HCT116 (cell line): ENCODE data around the gene PTPRCAP. TPM values are rescaled to one million over a fixed set of nuclear protein-coding genes. Genes with fewer than 3 reads are reported as not detected.

Experiments
- ATAC-seq: fragments of 200-7000 bp; cut with Tn5 transposase; 2 replicates; pipeline ENCODE4 v1.9.1; 2020; ENCODE audit warnings: mild to moderate bottlenecking, moderate library complexity
- BruUV-seq: library from RNA; stranded (reverse); fragments of 400-500 nt; replicated peaks from 2 replicates; lab custom pipeline; 2021; lab: Mats Ljungman, UMichigan
- CTCF ChIA-PET: fragments of 300-600 bp; sonication (Branson Sonifier 250); formaldehyde crosslinking; loops from one replicate; lab custom pipeline; 2021; ENCODE audit warnings: antibody characterized with exemption; lab: Charles Lee
- POLR2A ChIA-PET: fragments of 300-600, 350-600 bp; sonication (Branson Sonifier 250); formaldehyde crosslinking; loops from one replicate; lab custom pipeline; 2021; ENCODE audit warnings: antibody characterized with exemption; lab: Charles Lee
- RAD21 ChIA-PET, 2 experiments: fragments of 300-600 bp; sonication (Branson Sonifier 250); formaldehyde crosslinking; loops; one replicate each; lab custom pipeline; 2023; ENCODE audit warnings: low total read pairs in 2 of 2; ENCODE audit not compliant: uncharacterized antibody in 2 of 2, unreplicated experiment in 2 of 2, low non-redundant PET in 1 of 2; lab: Charles Lee
- DNase-seq: peaks from one replicate; pipeline ENCODE4 v3.0.0-alpha.2; 2010; ENCODE audit warnings: low read depth, low spot score
- H2AFZ ChIP-seq: fragments of 200-600 bp; shearing (Covaris generic), sonication (generic); 2 replicates; pipeline ENCODE4 v1.6.1; 2017; ENCODE audit warnings: low read depth, mixed run types, mixed read lengths, antibody characterized with exemption, low read length; ENCODE audit not compliant: poor library complexity, severe bottlenecking
- H3K27ac ChIP-seq: 2 replicates; pipeline ENCODE4 v1.5.1; 2012; ENCODE audit warnings: low read depth, low read length
- H3K27me3 ChIP-seq: fragments of 200-600 bp; sonication (generic); 2 replicates; pipeline ENCODE4 v1.6.1; 2016; ENCODE audit warnings: mixed run types, low read length, mixed read lengths; ENCODE audit not compliant: insufficient read depth
- H3K36me3 ChIP-seq, 2 experiments: fragments of 200-500 bp in 1 of 2; fragments of 200-600 bp in 1 of 2; sonication (Bioruptor generic) in 1 of 2; sonication (generic) in 1 of 2; 2 replicates each; pipeline versions ENCODE4 v1.5.1 to v1.6.1; 2014 to 2016; ENCODE audit warnings: low read length in 2 of 2, inconsistent platforms in 1 of 2, mixed read lengths in 1 of 2, mixed run types in 1 of 2; ENCODE audit not compliant: insufficient read depth in 2 of 2, control insufficient read depth in 1 of 2
- H3K4me1 ChIP-seq, 2 experiments: fragments of 200-600 bp in 1 of 2; sonication (generic) in 1 of 2; 2 replicates each; pipeline versions ENCODE4 v1.5.1 to v1.6.1; 2012 to 2017; ENCODE audit warnings: low read length in 2 of 2, inconsistent platforms in 1 of 2, mild to moderate bottlenecking in 1 of 2, mixed read lengths in 1 of 2, mixed run types in 1 of 2, moderate library complexity in 1 of 2; ENCODE audit not compliant: insufficient read depth in 2 of 2, control insufficient read depth in 1 of 2
- H3K4me2 ChIP-seq: fragments of 200-600 bp; sonication (generic); 2 replicates; pipeline ENCODE4 v1.6.1; 2017; ENCODE audit warnings: mixed run types, low read length, mixed read lengths
- H3K4me3 ChIP-seq, 2 experiments: fragments of 200-600 bp in 1 of 2; sonication (generic) in 1 of 2; replicated peaks in 1 of 2; 2 replicates each; pipeline ENCODE4 v1.5.1; 2011 to 2016; ENCODE audit warnings: low read length in 2 of 2, control low read depth in 1 of 2, low read depth in 1 of 2, mild to moderate bottlenecking in 1 of 2, mixed read lengths in 1 of 2, mixed run types in 1 of 2
- H3K79me2 ChIP-seq: fragments of 200-600 bp; sonication (generic); 2 replicates; pipeline ENCODE4 v1.6.1; 2017; ENCODE audit warnings: mild to moderate bottlenecking, mixed run types, low read length, moderate library complexity, mixed read lengths; ENCODE audit not compliant: insufficient read depth
- H3K9ac ChIP-seq: fragments of 200-600 bp; sonication (generic); 2 replicates; pipeline ENCODE4 v1.6.1; 2016; ENCODE audit warnings: low read length, mixed read lengths
- H3K9me2 ChIP-seq: fragments of 200-600 bp; sonication (generic), shearing (Covaris generic); 2 replicates; pipeline ENCODE4 v1.6.1; 2017; ENCODE audit warnings: mixed run types, mild to moderate bottlenecking, moderate library complexity; ENCODE audit not compliant: insufficient read depth
- H3K9me3 ChIP-seq, 2 experiments: fragments of 200-500 bp in 1 of 2; fragments of 200-600 bp in 1 of 2; sonication (Bioruptor generic) in 1 of 2; sonication (generic) in 1 of 2; 2 replicates each; pipeline ENCODE4 v1.6.1; 2014 to 2017; ENCODE audit warnings: low read length in 2 of 2, mixed read lengths in 2 of 2, inconsistent platforms in 1 of 2, low read depth in 1 of 2, mild to moderate bottlenecking in 1 of 2, mixed run types in 1 of 2, moderate library complexity in 1 of 2; ENCODE audit not compliant: control insufficient read depth in 1 of 2, insufficient read depth in 1 of 2
- H4K20me1 ChIP-seq: fragments of 200-600 bp; sonication (generic), shearing (Covaris generic); 2 replicates; pipeline ENCODE4 v1.6.1; 2017; ENCODE audit warnings: mixed run types, mild to moderate bottlenecking, moderate library complexity; ENCODE audit not compliant: insufficient read depth
- CBX3 ChIP-seq: IDR thresholded peaks from 2 replicates; pipeline ENCODE4 v1.6.1; 2012; ENCODE audit warnings: low read depth
- CEBPB ChIP-seq: IDR thresholded peaks from 2 replicates; pipeline ENCODE4 v1.6.1; 2012; ENCODE audit warnings: low read depth
- CTCF ChIP-seq, 3 experiments: fragments of 200-600 bp in 1 of 3; sonication (generic) in 1 of 3; IDR thresholded peaks in 2 of 3; conservative IDR thresholded peaks in 1 of 3; 2 replicates each; pipeline ENCODE4 v1.5.1; 2012 to 2017; ENCODE audit warnings: low read depth in 2 of 3, low read length in 2 of 3, antibody characterized with exemption in 1 of 3, borderline replicate concordance in 1 of 3, control low read depth in 1 of 3, mild to moderate bottlenecking in 1 of 3, mixed read lengths in 1 of 3, mixed run types in 1 of 3, moderate library complexity in 1 of 3; ENCODE audit not compliant: insufficient read depth in 1 of 3
- POLR2AphosphoS5 ChIP-seq: IDR thresholded peaks from 2 replicates; pipeline ENCODE4 v1.6.1; 2011; ENCODE audit warnings: mild to moderate bottlenecking, low read depth, low read length, moderate library complexity
- SP1 ChIP-seq: IDR thresholded peaks from 2 replicates; pipeline ENCODE4 v1.6.1; 2012; ENCODE audit warnings: low read depth
- intact Hi-C: fragments of 100-400 bp; cut with micrococcal nuclease; formaldehyde crosslinking; loops from 2 replicates; pipeline ENCODE4 v1.10.0; 2022
- total RNA-seq: library from RNA; stranded (reverse); gene quantifications from one replicate; pipeline ENCODE4 v1.2.1, GENCODE V29; 2021; ENCODE audit not compliant: unreplicated experiment

Gene PTPRCAP
- total RNA-seq, 1 experiment from 2014 or later = 1.4 TPM

- ChIA-PET CTCF (no interaction called here), RAD21 (interaction anchor here in 1 of 2 experiments (0.7 kb wide), 1 partner anchor 155 kb away, joined by 3 read pairs; no protein-coding TSS in a partner anchor), POLR2A (no interaction called here)
- ATAC-seq = no peak
- Histone ChIP-seq H3K36me3 (peaks cover 0 to 2% of the 10 kb centered on the region in 2 experiments; a peak in 1 of 4 replicates), H3K9ac (no peak overlapping the region), H3K4me3 (no peak overlapping the region), H3K9me2 (no peaks in the 10 kb centered on the region), H3K27ac (peak overlapping the region; percentile 26; the same call in 1 of the 2 replicates), H3K27me3 (no peaks in the 10 kb centered on the region), H4K20me1 (no peaks in the 10 kb centered on the region), H3K9me3 (no peaks in the 10 kb centered on the region), H3K4me1 (peaks cover 6 to 35% of the 10 kb centered on the region in 2 experiments; a peak in 3 of 4 replicates), H3K79me2 (peaks cover 7% of the 10 kb centered on the region; the same call in 1 of the 2 replicates), H3K4me2 (no peak overlapping the region), H2AFZ (no peak overlapping the region)
- TF ChIP-seq SP1 (no peak), CEBPB (no peak), POLR2AphosphoS5 (no peak)
- DNase-seq = no peak
- no TSS peak for BruUV-seq
- intact Hi-C loops = no loop called here
Observed at GRCh38 chr11:67440229-67441097, 3.0 kb upstream of the PTPRCAP start.

GRCh38 chr11:67439321-67440228 lies 2.1 kb upstream of the PTPRCAP start:
- no peaks in the 10 kb centered on the region for H4K20me1 ChIP-seq
- ChIA-PET POLR2A (interaction anchor here (1.2 kb wide), 1 partner anchor 11 kb away, joined by 3 read pairs; the partner anchor contains the start of gene RPS6KB2), RAD21 (no interaction called here), CTCF (interaction anchor here (1.0 to 1.5 kb wide), 3 partner anchors 11 to 38 kb away, joined by 3 to 5 read pairs (median 4); partner anchors contain the start of genes PPP1CA and RPS6KB2)
- TF ChIP-seq CBX3 (no peak), CTCF (IDR thresholded peaks at IDR 0.05 in 2 of 3, conservative IDR thresholded peaks at IDR 0.05 in 1 of 3; ENCODE audit: borderline replicate concordance in 1 of 3, insufficient read depth in 1 of 3, low read depth in 2 of 3, low read length in 2 of 3) (peak; percentile 55 to 61 (median 57); a peak in 4 of 6 replicates)
- H3K9ac ChIP-seq = no peak overlapping the region
- H3K4me2 ChIP-seq = peak overlapping the region; percentile 9; the same call in 1 of the 2 replicates
- no peak overlapping the region for H2AFZ ChIP-seq
- peaks cover 7% of the 10 kb centered on the region; the same call in 1 of the 2 replicates for H3K79me2 ChIP-seq
- H3K36me3 ChIP-seq = peaks cover 0 to 2% of the 10 kb centered on the region in 2 experiments; a peak in 1 of 4 replicates
- no peaks in the 10 kb centered on the region for H3K9me3 ChIP-seq
- ATAC-seq (peak; percentile 57), DNase-seq (no peak)
- BruUV-seq = no TSS peak
- no peak overlapping the region for H3K4me3 ChIP-seq
- intact Hi-C loops = no loop called here
- peaks cover 6 to 35% of the 10 kb centered on the region in 2 experiments; a peak in 3 of 4 replicates for H3K4me1 ChIP-seq
- H3K9me2 ChIP-seq = no peaks in the 10 kb centered on the region
- H3K27ac ChIP-seq = peak overlapping the region; percentile 15; the same call in 1 of the 2 replicates
- H3K27me3 ChIP-seq = no peaks in the 10 kb centered on the region
